ENCODE results near the gene ABCD2.

DNA sequence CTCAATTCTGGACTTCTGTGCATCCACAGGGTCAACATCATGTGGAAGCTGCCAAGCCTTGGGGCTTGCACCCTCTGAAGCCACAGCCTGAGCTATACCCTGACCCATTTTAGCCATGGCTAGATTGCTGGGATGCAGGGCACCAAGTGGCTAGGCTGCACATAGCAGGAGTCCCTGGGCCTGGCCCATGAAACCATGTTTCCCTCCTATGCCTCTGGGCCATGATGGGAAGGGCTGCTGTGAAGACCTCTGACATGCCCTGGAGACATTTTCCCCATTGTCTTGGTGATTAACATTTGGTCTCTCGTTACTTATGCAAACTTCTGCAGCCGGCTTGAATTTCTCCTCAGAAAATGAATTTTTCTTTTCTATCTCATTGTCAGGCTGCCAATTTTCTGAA lies 92.6 kb downstream of the ABCD2 start:
- TF ChIP-seq, protein P1, sequence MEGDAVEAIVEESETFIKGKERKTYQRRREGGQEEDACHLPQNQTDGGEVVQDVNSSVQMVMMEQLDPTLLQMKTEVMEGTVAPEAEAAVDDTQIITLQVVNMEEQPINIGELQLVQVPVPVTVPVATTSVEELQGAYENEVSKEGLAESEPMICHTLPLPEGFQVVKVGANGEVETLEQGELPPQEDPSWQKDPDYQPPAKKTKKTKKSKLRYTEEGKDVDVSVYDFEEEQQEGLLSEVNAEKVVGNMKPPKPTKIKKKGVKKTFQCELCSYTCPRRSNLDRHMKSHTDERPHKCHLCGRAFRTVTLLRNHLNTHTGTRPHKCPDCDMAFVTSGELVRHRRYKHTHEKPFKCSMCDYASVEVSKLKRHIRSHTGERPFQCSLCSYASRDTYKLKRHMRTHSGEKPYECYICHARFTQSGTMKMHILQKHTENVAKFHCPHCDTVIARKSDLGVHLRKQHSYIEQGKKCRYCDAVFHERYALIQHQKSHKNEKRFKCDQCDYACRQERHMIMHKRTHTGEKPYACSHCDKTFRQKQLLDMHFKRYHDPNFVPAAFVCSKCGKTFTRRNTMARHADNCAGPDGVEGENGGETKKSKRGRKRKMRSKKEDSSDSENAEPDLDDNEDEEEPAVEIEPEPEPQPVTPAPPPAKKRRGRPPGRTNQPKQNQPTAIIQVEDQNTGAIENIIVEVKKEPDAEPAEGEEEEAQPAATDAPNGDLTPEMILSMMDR (IDR thresholded peaks at IDR 0.05) = no peak
- no peak for TF ChIP-seq POLR2A (IDR thresholded peaks at IDR 0.05)

Measured in thyroid gland (tissue), 4 donors.